ENCODE measurements around the gene HMX1.

DNA sequence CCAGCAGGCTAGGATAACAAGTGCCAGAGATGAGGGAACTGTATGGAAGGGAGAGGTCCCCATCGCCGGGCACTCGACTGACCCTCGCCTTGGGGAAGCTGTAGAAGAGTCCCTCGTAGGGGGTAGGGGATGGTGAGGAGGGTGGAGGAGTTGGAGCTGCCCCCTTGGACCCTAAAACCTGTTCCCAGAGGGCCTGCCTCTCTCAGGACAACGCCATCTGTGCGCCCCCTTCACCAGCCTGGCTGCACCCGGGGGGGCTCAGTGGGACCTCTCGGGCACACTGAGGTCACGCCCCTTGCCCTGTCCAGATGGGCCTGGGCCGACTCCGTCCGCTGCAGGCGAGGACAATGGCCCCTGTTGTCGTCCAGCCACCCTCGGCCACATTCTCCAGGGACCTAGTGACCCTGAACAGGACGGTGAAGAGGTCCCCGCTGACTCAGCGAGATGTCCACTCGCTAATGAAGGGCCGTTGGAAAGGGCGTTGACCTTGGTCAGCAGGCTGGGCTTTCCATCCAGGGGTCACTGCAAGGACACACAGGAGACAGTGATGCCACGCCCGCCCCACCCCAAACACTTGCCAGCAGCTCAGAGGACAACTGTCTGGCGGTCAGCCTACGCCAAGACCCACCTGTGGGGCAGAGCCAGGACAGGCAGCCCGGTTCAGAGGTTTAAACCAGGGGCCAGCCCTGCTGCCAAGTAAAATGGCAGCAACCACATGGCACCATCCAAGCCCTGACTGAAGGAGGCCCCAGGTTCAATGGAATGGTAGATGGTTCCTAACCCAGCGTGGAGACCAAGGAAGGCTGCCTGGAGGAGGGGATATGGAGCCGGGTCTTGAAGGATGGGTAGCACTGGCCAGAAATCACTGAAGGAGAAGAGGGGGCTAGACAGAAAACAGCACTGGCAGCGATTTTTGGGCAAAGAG, 51.2 kb downstream of the HMX1 start:
- TF ChIP-seq, protein P1, sequence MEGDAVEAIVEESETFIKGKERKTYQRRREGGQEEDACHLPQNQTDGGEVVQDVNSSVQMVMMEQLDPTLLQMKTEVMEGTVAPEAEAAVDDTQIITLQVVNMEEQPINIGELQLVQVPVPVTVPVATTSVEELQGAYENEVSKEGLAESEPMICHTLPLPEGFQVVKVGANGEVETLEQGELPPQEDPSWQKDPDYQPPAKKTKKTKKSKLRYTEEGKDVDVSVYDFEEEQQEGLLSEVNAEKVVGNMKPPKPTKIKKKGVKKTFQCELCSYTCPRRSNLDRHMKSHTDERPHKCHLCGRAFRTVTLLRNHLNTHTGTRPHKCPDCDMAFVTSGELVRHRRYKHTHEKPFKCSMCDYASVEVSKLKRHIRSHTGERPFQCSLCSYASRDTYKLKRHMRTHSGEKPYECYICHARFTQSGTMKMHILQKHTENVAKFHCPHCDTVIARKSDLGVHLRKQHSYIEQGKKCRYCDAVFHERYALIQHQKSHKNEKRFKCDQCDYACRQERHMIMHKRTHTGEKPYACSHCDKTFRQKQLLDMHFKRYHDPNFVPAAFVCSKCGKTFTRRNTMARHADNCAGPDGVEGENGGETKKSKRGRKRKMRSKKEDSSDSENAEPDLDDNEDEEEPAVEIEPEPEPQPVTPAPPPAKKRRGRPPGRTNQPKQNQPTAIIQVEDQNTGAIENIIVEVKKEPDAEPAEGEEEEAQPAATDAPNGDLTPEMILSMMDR (IDR thresholded peaks at IDR 0.05), result no peak
- TF ChIP-seq POLR2A (IDR thresholded peaks at IDR 0.05), result no peak
